Islet of Langerhans (tissue), 1 donor: Measurements from ENCODE around the gene SHISA3.
"Not testable (repeated sequence)": the region's sequence is repeated elsewhere in the genome, so short reads cannot be mapped to it uniquely, and the experiment has no call there.

Source experiments
- FAIRE-seq: peaks from one replicate; lab custom pipeline; 2011; peaks lifted over from hg19 to GRCh38; lab: Jason Lieb, UNC

The SHISA3 gene

GRCh38 chr4:42396752-42397634 lies at the start of gene SHISA3:
Gene SHISA3 (plus strand): TSS chr4:42397488. CDS start chr4:42398057, 569 bp downstream.
- FAIRE-seq, result no peak

DNA sequence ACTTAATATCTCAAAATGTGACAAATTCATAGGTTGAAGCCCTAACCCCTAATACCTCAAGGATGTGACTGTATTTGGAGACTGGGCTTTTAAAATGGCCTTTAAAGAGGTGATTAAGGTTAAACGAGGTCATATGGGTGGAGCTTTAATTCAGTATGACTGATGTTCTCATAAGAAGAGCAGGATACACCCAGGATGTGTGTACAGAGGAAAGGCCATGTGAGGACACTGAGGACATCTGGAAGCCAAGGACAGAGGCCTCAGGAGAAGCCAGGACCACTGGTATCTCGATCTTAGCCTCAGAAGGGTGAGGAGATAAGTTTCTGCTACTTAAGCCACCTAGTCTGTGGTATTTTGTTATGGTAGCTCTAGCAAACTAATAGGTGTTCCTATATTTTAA lies 49.0 kb upstream of the SHISA3 start:
- FAIRE-seq, result no peak

- no peak for FAIRE-seq
These were observed 48.6 kb upstream of the SHISA3 start for GRCh38 chr4:42348692-42349091.

DNA sequence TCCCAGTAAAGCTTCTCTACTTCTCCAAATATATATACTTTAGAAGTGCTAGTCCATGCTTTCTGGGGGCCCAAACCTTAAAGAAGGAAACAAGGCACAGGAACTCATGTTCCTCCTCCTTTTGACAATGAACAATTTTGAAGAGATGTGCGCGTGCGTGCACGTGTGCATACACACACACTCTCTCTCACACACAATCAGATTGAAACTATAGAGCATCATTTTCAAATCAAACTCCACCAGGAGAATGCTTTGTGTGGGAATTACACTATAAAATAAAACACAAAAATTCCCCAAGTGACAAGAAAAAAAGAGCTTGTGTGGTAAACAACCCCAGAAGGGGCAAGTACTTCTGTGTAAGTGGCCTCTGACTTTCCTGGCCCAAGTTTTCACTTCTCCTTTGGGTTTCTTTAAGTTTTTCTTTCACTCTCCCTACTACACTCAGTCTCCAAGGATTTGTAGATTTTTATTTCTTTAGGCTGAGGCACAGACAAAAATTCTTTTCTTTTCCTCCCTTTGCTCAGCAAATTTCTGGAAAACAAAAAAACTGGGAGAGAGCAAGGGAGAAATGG lies 46.6 kb upstream of the SHISA3 start:
- no peak for FAIRE-seq

DNA sequence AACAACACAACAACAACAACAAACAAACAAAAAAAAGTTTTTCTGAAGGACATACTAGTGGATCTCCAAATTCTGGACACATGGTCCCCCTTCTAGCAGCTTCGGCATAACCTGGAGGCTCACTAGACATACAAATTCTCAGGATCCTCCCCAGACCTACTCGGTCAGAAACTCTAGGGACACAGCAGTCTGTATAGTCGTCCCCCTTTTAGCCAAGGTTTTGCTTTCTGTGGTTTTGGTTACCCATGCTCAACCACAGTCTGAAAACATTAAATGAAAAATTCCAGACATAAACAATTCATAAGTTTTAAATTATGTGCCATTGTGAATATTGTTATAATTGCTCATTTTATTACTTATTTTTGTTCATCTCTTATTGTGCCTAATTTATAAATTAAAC lies 45.2 kb upstream of the SHISA3 start:
- FAIRE-seq, result no peak

DNA sequence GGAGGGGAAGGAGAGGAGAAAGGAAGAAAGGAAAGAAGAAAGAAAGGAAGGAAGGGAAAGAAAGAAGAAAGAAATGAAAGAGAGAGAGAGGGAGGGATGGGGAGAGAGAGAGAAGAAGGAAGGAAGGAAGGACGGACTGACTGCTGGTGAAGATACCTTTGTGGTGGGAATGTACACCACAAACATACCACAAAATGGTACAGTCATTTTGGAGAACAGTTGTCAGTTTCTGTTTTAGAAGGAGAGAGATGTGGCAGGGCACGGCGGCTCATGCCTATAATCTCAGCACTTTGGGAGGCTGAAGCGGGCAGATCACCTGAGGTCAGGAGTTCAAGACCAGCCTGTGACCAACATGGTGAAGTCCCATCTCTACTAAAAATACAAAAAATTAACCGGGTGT lies 40.0 kb upstream of the SHISA3 start:
- no peak for FAIRE-seq

DNA sequence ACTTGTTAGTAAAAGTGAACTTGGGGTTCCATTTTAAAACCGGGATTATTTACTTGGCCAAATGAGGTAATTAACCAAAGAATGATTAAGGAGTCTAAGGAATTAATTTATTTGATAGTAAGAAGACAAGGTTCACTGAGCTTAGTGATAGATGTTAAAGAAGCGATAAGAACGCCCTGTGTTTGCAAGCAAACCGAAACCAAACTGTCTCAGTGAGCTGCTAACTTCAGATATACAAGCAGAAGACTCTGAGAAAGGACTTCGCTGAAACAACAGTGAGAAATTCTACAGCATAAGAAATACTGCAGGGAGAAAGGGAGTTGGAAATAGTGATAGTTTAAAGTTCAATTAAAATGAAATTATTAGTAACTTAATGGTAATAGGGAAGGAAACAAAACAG lies 37.6 kb upstream of the SHISA3 start:
- FAIRE-seq, result no peak

DNA sequence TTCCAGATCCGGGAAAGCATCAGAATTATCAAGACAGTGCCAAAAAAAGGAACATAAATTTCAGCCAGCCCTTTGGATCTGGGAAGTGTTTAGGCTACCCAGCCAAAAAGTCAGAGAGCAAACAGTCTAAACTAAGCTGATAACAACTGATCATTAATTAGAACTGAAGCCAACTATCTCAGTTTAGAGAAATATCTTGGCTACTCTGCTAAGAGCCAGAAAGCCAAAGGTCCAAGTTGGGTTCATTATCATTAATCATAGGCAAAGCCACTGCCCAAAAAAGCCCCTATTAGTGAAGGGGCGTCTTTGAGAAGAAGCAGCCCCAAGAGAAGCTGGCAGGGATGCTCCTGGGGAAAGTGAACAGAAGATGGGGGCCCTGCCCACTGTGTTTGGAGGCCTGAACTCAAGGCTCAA lies 37.0 kb upstream of the SHISA3 start:
- FAIRE-seq, result no peak

DNA sequence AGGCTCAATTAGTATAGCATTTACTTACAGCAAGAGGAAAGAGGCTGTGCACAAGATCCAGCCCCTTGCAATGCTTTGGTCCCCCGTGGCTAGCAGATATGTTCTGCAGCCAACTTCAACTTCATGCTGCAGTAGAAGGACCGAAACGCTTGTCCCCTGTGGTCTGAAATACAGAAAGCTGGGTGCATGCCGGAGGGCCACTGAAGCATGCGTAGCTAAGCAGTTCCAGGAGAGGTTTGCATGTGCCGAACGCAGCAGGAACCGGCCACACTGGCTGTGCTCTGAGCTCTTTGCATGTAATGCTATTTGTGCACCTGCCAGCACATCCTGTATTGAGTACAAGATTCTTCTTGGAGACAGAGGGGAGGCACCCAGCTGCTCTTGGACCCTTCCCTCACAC lies 35.8 kb upstream of the SHISA3 start:
- FAIRE-seq, result no peak

- FAIRE-seq, result no peak
These were observed 34.7 kb upstream of the SHISA3 start for GRCh38 chr4:42362591-42362990.

DNA sequence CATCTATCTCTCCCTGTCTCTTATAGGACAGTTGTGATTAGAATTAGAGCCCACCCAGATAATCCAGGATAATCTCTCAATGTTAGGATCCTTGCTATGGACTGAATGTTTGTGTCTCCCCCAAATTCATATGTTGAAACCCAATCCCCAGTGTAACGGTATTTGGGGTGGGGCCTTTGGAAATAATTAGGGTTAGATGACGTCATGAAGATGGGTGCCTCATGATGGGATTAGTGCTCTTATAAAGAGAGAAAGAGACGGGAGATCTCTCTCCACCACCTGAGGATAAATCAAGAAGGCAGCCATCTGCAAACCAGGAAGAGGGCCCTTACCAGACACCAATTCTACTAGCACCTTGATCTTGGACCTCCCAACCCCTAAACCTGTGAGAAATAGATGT lies 33.7 kb upstream of the SHISA3 start:
- FAIRE-seq, result no peak

DNA sequence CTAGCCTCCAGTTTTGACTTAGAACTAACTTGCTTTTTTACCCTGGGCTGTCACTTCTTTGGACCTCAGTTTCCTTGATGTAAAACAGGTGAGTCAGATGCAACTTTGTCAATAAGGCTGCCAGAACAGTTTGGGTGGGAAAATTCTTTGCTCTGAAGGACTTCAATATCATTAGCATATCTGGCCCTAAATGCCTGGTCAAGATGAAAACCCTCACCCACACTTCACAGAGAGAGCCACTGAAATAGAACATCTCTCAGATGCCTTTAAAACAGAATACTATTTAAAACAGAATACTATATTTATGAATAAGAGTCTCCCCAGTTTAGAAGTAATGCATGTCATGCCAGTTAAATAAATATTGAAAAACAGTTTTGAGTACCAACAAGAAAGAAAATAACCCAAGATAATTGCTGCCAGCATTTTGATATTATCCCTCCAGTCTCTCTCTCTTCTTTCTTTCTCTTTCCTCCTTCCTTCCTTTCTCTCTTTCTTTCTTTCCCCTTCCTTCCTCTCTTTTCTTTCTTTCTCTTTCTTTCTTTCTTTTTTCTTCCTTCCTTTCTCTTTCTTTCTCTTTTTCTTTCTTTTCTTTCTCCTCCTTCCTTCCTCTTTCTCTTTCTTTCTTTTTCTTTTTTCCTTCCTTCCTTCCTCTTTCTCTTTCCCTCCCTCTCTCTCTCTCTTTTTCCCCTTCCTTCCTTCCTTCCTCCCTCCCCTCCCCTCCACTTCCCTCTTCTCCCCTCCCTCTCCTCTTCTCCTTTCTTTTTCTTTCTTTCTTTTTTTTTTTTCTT lies 32.8 kb upstream of the SHISA3 start:
- no peak for FAIRE-seq

DNA sequence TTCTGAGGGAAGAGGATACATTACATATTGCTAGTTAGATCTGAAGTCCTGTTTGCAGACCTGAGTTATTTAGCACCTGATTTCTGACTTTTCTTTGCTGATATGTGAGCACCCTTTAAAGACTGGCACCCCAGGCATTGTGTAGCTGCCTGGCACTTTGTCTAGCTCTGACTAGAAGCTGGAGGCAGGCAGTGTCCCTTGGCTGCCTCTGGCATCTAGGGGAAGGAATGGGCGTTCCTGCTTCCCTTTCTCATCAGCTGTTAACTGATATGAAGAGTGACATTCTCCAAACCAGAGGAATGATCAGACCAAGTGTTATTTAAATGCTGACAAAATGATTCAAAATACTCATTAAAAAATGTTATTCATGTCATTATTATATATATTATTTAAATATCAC lies 30.3 kb upstream of the SHISA3 start:
- FAIRE-seq, result no peak

DNA sequence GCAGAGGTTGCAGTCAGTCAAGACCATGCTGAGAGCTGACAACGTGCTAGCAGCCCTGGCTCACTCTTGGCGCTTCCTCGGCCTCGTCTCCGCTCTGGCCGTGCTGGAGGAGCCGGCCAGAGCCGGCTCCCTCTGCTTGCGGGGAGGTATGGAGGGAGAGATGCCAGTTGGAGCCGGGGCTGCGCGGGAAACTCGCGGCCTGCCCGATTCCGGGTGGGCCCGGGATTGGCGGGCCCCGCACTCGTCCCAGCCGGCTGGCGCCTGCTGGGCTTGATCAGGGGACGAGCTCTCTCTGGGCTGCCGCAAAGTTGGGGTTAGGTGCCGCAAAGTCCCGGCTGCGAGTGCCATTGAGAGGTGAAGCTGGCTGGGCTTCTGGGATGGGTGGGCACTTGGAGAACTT lies 27.8 kb upstream of the SHISA3 start:
- FAIRE-seq, result no peak

DNA sequence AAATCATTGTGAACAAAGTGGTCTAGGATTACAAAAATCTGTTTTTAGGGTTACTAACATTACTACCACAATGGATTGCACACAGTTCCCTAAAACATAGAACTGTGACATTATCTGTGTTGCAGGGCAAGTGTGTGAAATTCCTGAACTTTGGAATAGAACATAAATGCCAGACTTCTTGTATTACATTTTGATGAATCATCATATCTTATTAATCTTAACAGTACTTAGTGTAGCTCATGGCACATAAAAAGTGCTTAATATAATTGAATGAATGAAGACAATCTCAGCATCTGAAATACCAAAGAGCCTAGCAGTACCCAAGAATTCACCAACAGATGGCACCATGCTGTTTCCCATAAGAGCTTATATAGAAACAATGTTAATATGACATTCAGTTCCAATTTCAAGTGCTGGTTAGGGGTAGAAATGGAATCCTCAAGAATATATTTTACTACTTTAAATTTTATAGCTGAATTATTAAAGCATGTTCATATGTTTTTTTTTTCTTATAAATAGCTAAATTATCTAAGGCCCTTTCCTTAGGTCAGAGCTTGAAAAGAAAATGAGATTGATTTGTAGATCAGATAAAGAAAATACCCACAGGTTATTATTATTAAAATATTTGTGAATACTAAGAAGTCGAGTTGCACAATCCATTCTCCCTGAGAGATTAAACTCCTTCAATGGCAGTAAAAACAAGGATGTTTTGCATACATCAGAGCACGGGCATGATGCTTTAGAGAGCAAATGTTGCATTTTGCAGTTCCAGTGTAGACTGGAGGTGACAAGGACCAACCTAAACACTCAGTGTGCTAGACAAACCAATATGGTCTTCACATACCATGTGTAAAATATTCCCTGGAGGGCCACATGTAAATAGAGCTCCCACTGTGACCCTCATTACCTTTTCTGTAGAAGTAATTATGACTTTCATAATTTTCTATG lies 25.7 kb upstream of the SHISA3 start:
- FAIRE-seq, result peak; percentile 99

- FAIRE-seq, result not testable (repeated sequence)
These were observed 25.0 kb upstream of the SHISA3 start for GRCh38 chr4:42372303-42372702.

- FAIRE-seq, result no peak
These were observed 19.8 kb upstream of the SHISA3 start for GRCh38 chr4:42377497-42377896.

GRCh38 chr4:42381666-42382065 lies 15.6 kb upstream of the SHISA3 start:
- no peak for FAIRE-seq

DNA sequence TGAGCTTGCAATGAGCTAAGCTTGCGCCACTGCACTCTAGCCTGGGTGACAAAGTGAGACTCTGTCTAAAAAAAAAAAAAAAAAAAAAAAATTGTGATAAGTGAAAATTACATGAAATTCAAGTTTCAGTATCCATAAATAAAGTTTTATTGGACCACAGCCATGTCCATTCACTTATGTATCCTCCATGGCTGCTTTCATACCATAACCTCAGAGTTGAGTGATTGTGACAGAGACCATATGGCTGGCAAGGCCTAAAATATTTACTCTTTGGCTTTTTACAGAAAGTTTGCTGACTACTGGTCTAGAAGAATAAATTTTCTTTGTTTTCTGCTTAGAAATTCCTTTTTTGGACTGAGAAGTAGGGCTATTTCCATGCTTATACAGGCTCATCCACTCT lies 11.8 kb upstream of the SHISA3 start:
- no peak for FAIRE-seq

GRCh38 chr4:42390622-42391354 lies 6.5 kb upstream of the SHISA3 start:
- FAIRE-seq, result no peak

DNA sequence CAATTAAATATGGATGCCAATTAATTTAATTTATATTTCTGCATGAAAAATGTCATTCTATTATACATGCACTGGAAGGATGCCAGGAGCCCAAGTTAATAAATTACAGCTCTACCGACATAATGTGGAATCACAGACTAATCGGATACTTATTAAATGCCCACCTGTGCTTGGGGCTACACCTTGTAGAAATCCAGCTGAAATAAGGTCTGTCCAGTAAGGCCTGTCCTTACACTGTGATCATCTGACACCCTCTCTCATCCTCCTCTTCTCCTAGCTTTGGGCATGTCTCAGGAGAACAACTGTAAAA lies 6.0 kb upstream of the SHISA3 start:
- no peak for FAIRE-seq

DNA sequence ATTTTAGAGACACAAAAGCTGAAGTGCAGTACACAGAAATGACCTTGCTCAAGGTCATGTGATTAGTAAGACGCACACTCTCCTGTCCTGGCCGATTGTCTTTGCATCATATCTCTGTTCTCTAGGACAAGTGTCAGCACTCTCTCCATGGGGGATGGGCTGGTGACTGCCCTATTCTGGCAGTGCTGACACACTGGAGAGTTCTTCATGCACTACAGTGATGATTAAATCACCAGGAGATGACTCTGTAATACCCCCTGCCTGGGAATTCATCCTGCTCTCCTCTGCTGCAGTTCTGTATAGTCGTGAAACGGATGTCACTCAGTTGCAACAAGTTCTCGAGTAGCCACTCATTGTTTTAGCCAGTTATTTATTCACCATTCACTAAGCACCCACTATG lies 5.3 kb upstream of the SHISA3 start:
- no peak for FAIRE-seq
